Measurements from ENCODE around the gene APCDD1L.
"Not testable (repeated sequence)": the region's sequence is repeated elsewhere in the genome, so short reads cannot be mapped to it uniquely, and the experiment has no call there.

The APCDD1L gene

DNA sequence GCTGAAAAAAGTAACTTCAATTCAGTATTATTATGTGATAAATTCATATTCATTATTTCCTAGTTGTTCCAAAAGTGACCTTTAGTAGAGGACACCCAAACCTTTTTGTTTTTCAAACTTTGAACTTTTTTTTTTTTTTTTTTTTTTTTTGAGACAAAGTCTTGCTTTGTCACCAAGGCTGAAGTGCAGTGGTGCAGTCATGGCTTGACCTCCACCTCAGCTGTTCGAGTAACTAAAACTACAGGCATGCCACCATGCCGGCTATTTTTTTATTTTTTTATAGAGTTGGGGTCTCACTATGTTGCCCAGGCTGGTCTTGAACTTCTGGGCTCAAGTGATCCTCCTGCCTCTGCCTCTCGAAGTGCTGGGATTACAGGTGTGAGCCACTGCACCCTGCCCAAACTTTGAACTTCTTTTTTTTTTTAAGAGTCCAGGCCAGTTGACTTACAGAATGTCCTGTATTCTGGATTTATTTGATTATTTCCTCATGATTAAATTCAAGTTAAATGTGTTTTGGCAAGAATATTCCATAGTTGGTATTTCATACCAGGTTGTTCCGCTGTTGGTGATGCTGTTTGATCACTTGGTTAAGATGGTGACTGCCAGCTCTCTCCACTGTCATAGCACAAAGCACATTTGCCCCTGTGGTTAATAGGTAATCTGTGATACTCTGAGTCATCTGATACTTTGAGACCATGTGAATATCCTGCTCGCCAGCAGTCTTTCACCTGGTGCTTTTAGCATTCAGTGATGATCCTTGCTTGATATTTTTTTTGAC is 78.1 kb downstream of the APCDD1L start:
- no peak for DNase-seq

DNA sequence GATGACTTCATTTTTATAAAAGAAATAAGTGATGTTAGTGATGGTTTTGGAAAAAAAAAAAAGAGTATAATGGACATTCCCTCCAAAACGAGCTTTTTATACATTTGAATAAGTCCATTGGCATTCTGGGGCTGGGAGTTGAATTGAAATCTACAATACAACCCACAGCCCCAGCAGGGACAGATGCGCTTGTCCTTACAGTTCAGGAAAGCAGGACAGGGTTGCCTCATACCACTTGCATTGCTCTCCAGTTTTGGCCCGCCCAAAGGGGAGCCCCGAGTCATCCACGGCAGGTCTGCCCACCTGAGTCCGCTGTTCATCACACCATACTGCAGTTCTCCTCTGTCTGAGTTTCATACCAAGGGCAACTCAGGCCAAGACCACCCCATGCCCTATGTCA is 80.0 kb downstream of the APCDD1L start:
- no peak for DNase-seq

DNA sequence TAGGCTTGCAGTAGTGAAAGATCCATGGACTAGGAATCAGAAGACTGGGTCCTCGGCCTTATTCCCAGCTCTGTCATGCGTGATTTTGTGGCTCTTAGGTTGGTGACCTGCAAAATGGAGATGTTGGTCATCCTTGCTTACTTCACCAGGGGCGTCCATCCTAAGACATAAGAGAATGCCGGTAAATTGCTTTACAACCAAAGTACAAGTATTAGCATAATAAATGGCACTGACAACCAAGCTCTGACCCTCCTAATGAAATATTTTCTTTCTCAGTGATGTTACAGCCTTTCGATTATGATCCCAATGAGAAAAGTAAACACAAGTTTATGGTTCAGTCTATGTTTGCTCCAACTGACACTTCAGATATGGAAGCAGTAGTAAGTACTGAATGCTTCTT is 80.9 kb downstream of the APCDD1L start:
- DNase-seq, result no peak

DNA sequence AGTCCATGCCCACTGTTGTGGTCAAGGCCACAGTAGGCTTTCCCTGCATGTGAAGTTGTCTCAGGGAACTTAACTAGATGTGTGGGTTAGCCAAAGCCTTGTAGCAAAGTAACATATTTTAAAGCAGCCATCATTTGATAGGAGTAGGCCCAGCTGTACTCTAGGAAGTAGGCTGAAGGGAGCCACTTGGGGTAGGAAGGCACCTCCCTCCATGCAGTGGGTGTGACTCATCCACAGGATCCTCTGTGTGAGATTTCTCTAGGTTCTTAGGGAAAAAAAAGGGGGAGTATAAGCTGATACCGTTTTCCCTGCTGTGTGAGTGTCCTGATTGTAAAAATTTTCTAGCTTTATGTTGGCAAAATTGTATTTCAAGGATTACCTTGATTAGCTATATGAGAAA is 81.4 kb downstream of the APCDD1L start:
- DNase-seq, result no peak

DNA sequence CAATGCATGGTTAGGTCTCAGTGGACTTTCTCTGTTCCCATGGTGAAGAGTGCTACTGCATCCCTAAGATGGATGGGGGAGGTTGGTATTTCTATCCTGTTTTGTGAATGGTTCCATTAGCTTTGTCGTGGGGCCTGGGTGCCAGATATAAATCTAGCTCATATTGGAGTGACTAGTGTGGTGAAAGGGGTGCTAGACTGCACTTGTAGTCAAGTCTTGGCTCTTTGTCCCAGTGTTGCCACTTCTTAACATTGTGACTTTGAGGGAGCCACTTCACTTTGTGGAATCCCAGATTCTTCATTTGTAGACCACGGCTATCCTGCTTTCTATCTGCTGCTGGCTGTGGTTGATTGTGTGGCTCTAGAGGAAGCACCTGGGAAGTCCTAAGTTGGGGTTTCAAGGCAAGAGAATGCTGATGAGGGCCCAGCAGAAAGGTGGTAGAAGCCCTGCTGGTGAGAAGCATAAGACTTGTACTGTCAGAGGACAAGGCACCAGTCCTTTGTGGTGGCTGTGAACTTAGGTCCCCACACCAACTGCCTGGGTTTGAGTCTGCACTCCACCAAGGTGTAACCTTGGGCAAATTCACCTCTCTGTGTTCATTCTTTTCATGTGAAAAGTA is 82.1 kb downstream of the APCDD1L start:
- no peak for DNase-seq

DNA sequence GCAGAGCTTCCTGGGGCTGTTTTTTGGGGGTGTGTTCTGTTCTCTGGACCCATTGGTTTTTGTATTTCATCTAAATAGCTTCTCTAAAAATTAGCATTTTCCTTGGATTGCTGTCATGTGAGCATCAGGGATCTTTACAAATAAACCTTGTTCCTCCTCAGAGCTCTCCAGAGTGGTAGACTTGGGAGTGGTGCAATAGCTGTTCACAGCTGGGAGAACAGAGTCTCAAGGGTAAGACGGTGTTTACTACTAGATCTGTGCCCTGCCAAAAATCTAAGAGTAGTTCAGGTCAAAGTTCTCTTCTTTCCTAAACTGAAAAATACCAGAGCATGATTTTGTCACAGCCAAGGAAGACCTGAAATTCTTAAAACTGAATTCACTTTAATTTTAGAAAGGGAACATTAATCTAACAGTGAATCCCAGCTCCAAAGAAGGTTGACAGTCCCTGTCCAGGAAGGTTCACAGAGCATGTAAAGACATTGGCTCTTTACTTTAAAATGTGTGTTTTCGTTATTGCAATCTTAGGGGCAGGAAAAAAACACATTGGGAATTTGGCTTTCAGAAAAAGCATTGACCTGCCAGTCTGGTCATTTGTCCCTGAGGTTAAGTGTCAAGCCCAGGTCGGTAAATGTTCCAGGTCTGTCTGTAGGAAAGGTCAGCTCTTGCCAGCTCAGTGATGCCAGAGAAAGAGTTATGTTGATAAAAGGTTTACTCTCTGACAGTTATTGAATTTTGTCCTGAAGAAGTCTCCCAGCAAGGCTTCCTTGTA is 82.8 kb downstream of the APCDD1L start:
- DNase-seq, result no peak

DNA sequence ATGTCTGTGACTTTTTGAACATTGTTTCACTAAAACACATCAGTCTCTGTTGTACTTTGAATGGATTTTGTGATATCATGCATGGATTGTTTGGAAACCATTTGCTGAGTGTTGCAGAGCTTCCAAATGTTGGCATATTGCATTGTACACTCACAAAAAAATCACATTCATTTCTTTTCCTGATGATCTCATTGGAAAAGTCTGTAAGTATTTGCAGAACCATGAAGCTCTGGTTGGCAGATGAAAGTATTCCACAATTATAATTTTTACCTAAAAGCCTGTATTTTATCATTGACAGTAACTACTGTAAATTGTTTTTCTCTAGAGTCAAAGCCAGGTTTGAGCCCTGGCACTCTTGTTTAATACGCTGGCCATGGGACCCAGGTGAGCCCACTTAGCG is 84.1 kb downstream of the APCDD1L start:
- no peak for DNase-seq

DNA sequence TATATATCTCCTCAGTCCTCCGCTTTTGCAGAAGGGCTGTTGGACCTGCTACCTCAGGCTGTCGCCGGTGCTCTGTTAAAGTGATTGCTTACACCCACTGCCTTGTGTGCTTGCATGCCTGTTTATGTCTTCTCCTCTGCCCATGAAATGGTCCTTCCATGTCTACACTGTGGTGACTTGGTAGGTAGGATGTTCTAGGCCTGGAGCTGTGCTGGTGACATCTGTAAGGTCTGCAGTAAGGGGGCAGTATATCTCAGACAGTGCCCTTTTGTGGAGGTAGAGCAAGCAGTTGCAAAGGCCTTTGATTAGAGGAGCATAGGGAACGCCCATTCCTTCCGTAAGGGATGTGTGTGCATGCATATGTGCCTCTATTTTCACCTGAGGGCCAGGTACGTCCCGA is 85.9 kb downstream of the APCDD1L start:
- DNase-seq, result no peak

DNA sequence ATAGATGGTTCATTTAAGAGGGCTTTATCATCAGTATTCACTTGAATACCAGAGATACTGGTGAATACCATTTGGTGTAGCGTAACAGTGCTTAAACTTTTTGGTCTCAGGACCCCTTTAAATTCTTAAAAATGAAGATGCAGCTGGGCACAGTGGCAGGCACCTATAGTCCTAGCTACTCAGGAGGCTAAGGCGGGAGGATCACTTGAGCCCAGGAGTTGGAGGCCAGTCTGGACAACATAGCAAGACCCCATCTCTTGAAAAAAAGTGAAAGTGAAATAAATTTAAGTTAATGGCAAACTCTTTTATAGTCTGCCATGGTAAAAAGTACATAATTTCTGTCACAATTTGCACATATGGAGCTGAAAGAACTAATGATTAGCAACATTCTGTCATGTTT is 86.8 kb downstream of the APCDD1L start:
- DNase-seq, result no peak

DNA sequence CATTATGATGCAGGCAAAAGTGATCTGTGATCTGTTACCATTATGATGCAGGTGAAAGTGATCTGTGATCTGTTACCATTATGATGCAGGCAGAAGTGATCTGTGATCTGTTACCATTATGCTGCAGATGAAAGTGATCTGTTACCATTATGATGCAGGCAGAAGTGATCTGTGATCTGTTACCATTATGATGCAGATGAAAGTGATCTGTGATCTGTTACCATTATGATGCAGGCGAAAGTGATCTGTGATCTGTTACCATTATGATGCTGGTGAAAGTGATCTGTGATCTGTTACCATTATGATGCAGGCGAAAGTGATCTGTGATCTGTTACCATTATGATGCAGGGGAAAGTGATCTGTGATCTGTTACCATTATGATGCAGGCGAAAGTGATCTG is 87.6 kb downstream of the APCDD1L start:
- DNase-seq, result not testable (repeated sequence)

DNA sequence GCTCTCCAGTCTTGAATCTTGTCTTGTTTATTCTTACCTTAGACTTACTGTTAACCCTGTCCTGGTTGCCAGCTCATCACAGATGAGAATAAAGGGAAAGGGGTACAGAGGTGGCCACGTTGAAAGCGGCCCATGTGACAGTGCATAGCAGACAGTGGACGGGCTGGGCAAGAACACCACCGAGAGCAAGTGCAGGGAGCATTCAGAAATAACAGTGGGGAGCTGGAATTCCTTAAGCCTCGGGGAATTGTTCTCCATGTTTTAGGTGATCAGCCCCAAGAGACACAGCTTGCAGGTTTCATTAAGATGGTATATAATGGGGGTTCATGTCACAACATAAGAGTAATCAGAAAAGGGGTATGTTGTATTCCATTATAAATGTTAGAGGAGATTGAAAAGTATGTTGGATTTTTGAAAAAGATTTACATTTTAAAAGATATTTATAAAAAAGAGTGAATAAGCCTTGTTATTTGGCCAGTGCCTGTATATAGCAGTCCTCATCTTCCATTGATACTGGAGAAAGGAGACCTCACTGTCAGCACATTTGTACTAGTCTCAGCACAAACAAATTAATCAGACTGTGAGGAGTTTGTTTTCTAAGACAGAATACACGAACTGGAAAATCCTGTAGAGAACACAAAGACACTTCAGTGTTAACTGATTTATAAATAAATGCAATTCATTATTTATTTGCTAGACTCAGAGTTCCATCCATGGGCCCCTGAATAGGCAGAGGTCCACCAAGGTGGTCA is 90.8 kb downstream of the APCDD1L start:
- DNase-seq, result no peak

DNA sequence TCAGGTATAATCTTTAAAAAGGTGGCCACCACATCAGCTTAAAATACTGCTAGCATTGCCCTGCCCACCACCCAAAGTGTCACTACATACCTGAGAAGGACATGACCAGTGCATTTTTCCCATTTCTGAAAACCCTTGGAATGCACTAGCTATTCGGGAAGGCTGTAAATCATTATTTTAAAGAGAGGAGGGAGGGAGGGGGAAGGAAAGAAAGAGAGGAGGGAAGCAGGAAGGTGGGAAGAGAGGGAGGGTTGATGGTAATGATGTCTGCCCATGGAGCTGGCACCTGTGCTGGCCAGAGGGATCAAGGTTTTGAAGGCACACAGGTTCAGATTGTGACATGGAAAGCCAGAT is 93.7 kb downstream of the APCDD1L start:
- no peak for DNase-seq

DNA sequence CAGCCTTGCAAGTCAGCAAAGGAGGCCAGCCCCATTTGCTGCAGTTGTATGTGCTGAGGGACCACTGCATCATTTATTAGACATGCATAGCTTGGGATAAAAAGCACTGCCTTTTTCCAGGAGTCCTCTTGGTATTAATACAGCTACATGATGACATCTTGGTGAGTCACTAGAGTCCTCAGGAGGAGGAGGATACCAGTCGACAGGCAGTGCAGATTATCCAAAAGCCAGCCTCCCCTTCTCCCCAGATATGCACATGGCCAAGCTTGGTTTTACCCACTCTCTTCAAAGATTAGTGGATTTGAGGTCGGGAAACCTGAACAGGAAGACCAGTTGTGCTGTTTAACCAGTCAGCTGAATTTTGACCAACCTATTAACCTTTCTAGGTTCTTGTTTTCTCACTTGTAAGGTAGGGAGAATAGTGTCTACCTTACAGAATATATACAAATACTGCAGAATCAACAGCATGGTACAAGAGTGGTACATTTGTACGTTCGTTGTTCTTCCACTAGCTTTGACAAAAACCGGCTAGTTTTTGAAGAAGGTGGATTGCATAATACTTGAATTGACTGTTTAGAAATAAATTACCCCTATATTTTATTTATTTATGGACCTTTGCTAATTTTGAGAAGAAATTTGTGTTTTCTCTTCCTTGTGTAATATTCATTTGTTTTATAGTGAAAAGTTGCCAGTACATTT is 94.3 kb downstream of the APCDD1L start:
- DNase-seq, result no peak

DNA sequence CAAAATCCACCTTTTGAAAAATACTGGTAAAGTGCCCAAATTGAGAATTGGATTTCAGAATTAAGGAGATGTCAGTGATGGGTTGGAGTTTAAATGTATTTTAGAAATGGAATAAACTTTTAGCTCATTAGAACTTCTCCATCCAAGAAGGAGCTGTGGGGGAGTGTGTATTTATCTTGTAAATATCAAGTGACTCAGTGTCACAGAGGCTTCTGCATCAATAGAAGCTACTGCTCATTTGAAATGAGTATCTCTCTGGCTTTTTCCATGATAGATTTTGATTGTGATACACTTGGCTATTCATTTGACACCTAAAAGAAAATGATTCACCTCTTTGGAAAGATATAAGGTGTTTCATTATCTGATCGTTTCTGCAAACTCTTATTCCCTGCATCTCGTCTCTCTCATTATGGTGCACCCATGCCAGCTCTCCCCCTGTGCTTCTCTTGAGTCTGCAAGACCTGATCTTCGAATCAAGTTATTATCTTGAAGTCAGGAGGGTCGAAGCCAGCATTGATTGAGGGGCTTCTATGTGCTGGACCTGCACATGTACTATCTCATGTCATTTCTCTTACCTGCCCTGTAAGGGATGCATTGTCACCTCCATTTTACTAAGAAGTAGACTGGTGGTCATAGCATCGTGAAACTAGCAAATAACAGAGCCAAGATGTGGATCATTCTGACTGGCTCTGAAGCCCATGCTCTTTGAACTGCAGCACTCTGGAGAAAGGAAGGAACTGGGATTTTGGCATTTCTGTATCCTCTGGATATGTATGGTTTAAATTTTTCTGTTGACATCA is 96.0 kb downstream of the APCDD1L start:
- DNase-seq, result no peak

DNA sequence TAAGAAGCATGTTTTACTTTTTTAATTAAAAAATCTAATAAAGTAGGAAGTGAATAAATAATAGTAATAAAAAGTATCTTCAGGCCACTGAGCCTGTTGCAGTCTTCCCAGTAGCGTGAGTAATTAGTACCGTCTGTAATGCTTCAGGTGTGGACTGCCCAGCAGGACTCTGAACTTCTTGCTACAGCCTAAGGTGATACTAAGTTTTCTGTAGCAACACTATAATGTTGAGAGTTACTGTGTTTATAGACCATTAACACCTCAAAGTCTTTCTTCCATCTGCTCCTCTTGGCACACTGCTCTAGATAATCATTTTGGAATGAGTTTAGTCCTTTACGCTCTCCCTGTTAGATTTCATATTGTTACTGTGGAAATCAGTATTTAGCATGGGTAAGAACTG is 97.8 kb downstream of the APCDD1L start:
- no peak for DNase-seq

DNA sequence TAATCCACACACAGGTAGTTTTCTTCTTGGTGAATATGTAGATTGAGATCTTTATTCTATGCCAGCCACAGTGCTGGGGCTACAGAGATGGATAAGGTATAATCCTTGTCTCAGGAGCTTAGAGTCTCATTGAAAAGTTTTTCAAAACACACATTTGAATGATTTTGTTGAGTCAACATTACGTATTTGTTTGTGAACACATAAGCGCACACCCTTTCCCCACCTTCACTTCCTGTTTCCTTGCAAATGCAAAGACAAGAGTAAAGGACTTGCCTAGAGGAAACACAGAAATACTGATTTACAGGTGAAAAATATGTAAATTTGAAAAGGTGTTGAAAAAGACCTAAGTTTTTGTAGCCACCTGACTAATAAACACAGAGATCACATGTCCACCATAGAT is 98.4 kb downstream of the APCDD1L start:
- DNase-seq, result no peak

DNA sequence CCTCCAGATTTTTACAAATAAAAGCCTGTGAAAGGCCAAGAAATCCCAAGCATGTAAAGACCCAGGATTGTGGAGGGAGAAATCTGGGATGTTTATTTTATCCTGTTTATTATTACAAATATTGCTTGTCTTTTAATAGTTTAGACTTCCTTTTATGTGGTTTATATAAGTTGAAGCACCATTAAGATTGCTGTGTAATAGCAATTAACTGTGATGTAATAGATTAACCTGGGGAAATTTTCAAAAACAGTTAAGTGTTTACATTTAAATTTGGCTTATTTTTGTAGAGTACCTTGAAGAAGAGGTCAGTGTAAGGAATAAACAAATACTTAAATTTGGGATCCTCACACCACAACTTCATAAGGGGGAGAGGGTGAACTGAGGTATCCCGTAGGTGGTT is 99.1 kb downstream of the APCDD1L start:
- no peak for DNase-seq

DNA sequence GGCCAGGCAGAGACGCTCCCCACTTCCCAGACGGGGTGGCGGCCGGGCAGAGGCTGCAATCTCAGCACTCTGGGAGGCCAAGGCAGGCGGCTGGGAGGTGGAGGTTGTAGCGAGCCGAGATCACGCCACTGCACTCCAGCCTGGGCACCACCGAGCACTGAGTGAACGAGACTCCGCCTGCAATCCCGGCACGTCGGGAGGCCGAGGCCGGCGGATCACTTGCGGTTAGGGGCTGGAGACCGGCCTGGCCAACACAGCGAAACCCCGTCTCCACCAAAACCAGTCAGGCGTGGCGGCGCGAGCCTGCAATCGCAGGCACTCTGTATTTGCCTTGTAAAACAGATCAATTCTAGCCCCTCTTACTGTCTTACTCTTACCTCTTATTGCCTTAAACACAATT is 100.4 kb downstream of the APCDD1L start:
- DNase-seq, result not testable (repeated sequence)

DNA sequence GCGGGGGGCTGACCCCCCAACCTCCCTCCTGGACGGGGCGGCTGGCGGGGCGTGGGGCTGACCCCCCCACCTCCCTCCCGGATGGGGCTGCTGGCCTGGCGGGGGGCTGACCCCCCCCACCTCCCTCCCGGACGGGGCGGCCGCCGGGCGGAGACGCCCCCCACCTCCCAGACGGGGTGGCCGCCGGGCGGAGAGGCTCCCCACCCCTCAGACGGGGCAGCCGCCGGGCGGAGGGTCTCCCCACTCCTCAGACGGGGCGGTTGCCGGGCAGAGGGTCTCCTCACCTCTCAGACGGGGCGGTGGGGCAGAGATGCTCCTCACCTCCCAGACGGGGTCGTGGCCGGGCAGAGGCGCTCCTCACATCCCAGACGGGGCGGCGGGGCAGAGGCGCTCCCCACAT is 101.0 kb downstream of the APCDD1L start:
- not testable (repeated sequence) for DNase-seq
